GM12892 (cell line): ENCODE measurements around the gene RTCA.

ENCODE experiments used
- DNase-seq: peaks from one replicate; pipeline ENCODE4 v3.0.0; 2011; ENCODE audit not compliant: insufficient read length
- FAIRE-seq: peaks from 2 replicates; lab custom pipeline; 2011; peaks lifted over from hg19 to GRCh38; lab: Jason Lieb, UNC
- POLR2A ChIP-seq: IDR thresholded peaks from 2 replicates; pipeline ENCODE4 v1.6.1; 2011; ENCODE audit warnings: low read depth, low read length, control low read depth
- POLR2AphosphoS5 ChIP-seq: IDR thresholded peaks from 2 replicates; pipeline ENCODE4 v1.6.1; 2011; ENCODE audit warnings: low read depth, low read length, control low read depth
- TAF1 ChIP-seq: IDR thresholded peaks from 2 replicates; pipeline ENCODE4 v1.6.1; 2011; ENCODE audit warnings: low read depth, mild to moderate bottlenecking, control low read depth, low read length, borderline replicate concordance

The RTCA gene

DNA sequence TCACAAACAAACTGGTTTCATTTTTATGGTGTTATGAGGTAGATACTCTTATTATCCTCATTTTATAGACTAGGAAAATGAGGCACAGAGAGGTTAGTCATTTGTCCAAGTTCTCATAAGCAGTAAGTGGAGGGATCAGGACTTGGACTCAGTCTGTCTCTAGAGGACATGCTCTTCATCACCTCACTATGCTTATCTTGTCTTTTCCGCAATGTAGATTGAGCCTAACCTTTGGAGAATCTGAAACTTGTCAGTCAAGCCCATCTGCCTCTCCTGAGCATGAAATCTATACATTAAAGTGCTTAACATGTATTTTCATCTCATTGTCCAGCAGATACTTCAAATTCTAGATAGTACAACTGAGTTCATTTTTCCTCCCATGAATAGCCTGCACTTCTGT, 74.5 kb downstream of the RTCA start:
- TF ChIP-seq POLR2A (no peak), POLR2AphosphoS5 (no peak), TAF1 (no peak)
- FAIRE-seq (no peak), DNase-seq (no peak)

DNA sequence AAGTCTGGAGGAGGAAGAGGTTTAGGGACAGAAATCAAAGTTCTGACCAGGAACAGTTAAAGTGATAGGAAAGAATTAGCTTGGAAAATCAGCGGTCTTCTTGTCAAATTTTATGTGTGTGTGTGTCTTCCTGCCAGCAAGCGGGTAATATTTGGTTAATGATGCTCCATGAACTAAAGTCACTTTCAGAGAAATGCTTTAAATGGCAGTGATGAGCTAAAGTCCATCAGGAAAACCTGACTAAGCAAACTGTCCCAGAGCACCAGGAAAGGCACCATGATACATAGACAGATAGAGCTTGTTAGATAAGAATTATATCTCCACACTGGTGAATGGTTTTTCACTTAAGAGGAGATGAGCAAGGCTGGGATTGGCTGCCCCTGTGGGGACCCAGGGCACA, 76.3 kb downstream of the RTCA start:
- DNase-seq (no peak), FAIRE-seq (no peak)
- no peak for TF ChIP-seq POLR2AphosphoS5
- no peak for TF ChIP-seq TAF1
- TF ChIP-seq POLR2A, result no peak
